GM20000 (cell line): ENCODE data around the gene SPAG6.
"Not testable (repeated sequence)": the region's sequence is repeated elsewhere in the genome, so short reads cannot be mapped to it uniquely, and the experiment has no call there.

Source experiments
- DNase-seq: peaks from one replicate; pipeline ENCODE4 v3.0.0; 2012; ENCODE audit warnings: low spot score
- CTCF ChIP-seq: IDR thresholded peaks from 2 replicates; pipeline ENCODE4 v1.5.1; 2012; ENCODE audit warnings: mild to moderate bottlenecking, control low read depth; ENCODE audit errors: extremely low read depth, missing control alignments

Gene SPAG6

GRCh38 chr10:22381262-22381661 lies 36.0 kb downstream of the SPAG6 start:
- DNase-seq = no peak
- TF ChIP-seq CTCF = no peak

- TF ChIP-seq CTCF = no peak
Measured at GRCh38 chr10:22386503-22386902, 41.2 kb downstream of the SPAG6 start.

GRCh38 chr10:22389856-22390589 lies 44.7 kb downstream of the SPAG6 start:
- no peak for TF ChIP-seq CTCF

More at GRCh38 chr10:22386503-22386902, 41.2 kb downstream of the SPAG6 start:
- DNase-seq = no peak

GRCh38 chr10:22391600-22391999 lies 46.3 kb downstream of the SPAG6 start:
- no peak for DNase-seq
- TF ChIP-seq CTCF = no peak

More at GRCh38 chr10:22389856-22390589, 44.7 kb downstream of the SPAG6 start:
- no peak for DNase-seq

GRCh38 chr10:22396195-22396594 lies 50.9 kb downstream of the SPAG6 start:
- not testable (repeated sequence) for DNase-seq

- DNase-seq = not testable (repeated sequence)
Measured at GRCh38 chr10:22406916-22407315, 61.6 kb downstream of the SPAG6 start.

- no peak for TF ChIP-seq CTCF
- no peak for DNase-seq
Measured at GRCh38 chr10:22410394-22410793, 65.1 kb downstream of the SPAG6 start.

GRCh38 chr10:22410846-22411245 lies 65.5 kb downstream of the SPAG6 start:
- no peak for TF ChIP-seq CTCF
- DNase-seq = no peak
